Upper lobe of left lung (tissue), 6 donors: ENCODE results near the gene BCKDK. TPM values are rescaled to one million over a fixed set of nuclear protein-coding genes. Genes with fewer than 3 reads are reported as not detected.

Experiments used
- ATAC-seq, 2 donors: fragments of 200-7000 bp; cut with Tn5 transposase; one replicate each; pipeline ENCODE4 v1.9.1; 2022; ENCODE audit warnings: mild to moderate bottlenecking in 2 of 2, moderate library complexity in 2 of 2; ENCODE audit not compliant: low FRiP score in 2 of 2
- DNase-seq, 2 donors: peaks; one replicate each; pipeline ENCODE4 v3.0.0-alpha.2; 2019 to 2020
- H3K27ac ChIP-seq, 4 donors: fragments of 200-600 bp; sonication (generic); one replicate each; pipeline ENCODE4 v1.5.1; 2016 to 2019
- H3K27me3 ChIP-seq, 4 donors: fragments of 200-600 bp; sonication (generic); one replicate each; pipeline ENCODE4 v1.5.1; 2017 to 2019
- H3K36me3 ChIP-seq, 4 donors: fragments of 200-600 bp; sonication (generic); one replicate each; pipeline ENCODE4 v1.5.1; 2016 to 2019
- H3K4me1 ChIP-seq, 4 donors: fragments of 200-600 bp; sonication (generic); one replicate each; pipeline ENCODE4 v1.5.1; 2018 to 2019
- H3K4me3 ChIP-seq, 4 donors: fragments of 200-600 bp; sonication (generic); one replicate each; pipeline ENCODE4 v1.5.1; 2017 to 2019; ENCODE audit warnings: mild to moderate bottlenecking in 2 of 4, moderate library complexity in 1 of 4
- H3K9me3 ChIP-seq, 4 donors: fragments of 200-600 bp; sonication (generic); one replicate each; pipeline ENCODE4 v1.5.1; 2018 to 2019
- CTCF ChIP-seq, 6 experiments: fragments of 450-650 bp in 4 of 6; fragments of 200-600 bp in 2 of 6; sonication (generic) in 2 of 6; IDR thresholded peaks; one replicate each; pipeline ENCODE4 v1.5.1; 2016 to 2019; ENCODE audit warnings: antibody characterized with exemption in 6 of 6
- EP300 ChIP-seq, 4 donors: sonication (generic); formaldehyde crosslinking; IDR thresholded peaks; one replicate each; pipeline ENCODE4 v1.5.1; 2017; ENCODE audit warnings: antibody characterized with exemption in 4 of 4, control low read depth in 2 of 4
- POLR2A ChIP-seq, 4 donors: fragments of 450-650 bp; IDR thresholded peaks; one replicate each; pipeline ENCODE4 v1.5.1; 2016 to 2017; ENCODE audit warnings: antibody characterized with exemption in 4 of 4, mild to moderate bottlenecking in 2 of 4
- POLR2AphosphoS5 ChIP-seq, 2 donors: sonication (generic); formaldehyde crosslinking; IDR thresholded peaks; one replicate each; pipeline ENCODE4 v1.5.1; 2017; ENCODE audit warnings: antibody characterized with exemption in 2 of 2
- WGBS, 2 donors: methylation state at CpG; one replicate each; pipeline ENCODE4 v1.1.5; 2017 to 2018; 5-methylcytosine and 5-hydroxymethylcytosine counted together
- total RNA-seq, 6 donors: library from RNA; depleted of rRNA in 4 of 6; stranded (reverse); fragments of >200 nt in 4 of 6; gene quantifications; one replicate each; pipeline versions ENCODE4 v1.1.0 to v1.2.1, GENCODE V29; 2016 to 2021
- donor health status: DM: no; HTN: no; CAD: no; lungs with moderate emphysema.
- donor health status: DM: no; HTN: yes; CAD: no; lungs with severe emphysema.

The BCKDK gene
- total RNA-seq, 6 donors from 2014 or later = 23.2 to 64.4 (median 39.3) TPM

- no peak for TF ChIP-seq EP300 (IDR thresholded peaks at IDR 0.05)
- H3K27ac ChIP-seq = no peak overlapping the region
- no peaks in the 10 kb centered on the region for H3K27me3 ChIP-seq
- H3K9me3 ChIP-seq = no peaks in the 10 kb centered on the region
- H3K4me1 ChIP-seq = peaks cover 22 to 52% (median 29%) of the 10 kb centered on the region in 4 donors
- ATAC-seq (no peak), DNase-seq (no peak)
- peaks cover 37 to 60% (median 58%) of the 10 kb centered on the region in 4 donors for H3K36me3 ChIP-seq
- 95 to 98% methylated on average over 13 of the region's 13 CpGs for WGBS, 2 donors
- H3K4me3 ChIP-seq = no peak overlapping the region
These were observed 31.2 kb upstream of the BCKDK start for GRCh38 chr16:31077024-31077423.

GRCh38 chr16:31077592-31078396, 30.4 kb upstream of the BCKDK start:
- Histone ChIP-seq H3K36me3 (peaks cover 37 to 68% (median 60%) of the 10 kb centered on the region in 4 donors), H3K27ac (no peak overlapping the region), H3K27me3 (no peaks in the 10 kb centered on the region), H3K9me3 (no peaks in the 10 kb centered on the region), H3K4me1 (peaks cover 17 to 46% (median 23%) of the 10 kb centered on the region in 4 donors), H3K4me3 (no peak overlapping the region)
- WGBS, 2 donors = 91 to 94% methylated on average over 11 to 14 of the region's 30 CpGs
- ATAC-seq = no peak
- TF ChIP-seq POLR2AphosphoS5 (IDR thresholded peaks at IDR 0.05) (no peak), EP300 (IDR thresholded peaks at IDR 0.05) (no peak), POLR2A (IDR thresholded peaks at IDR 0.05) (no peak), CTCF (IDR thresholded peaks at IDR 0.05) (no peak)
- DNase-seq = no peak

GRCh38 chr16:31078597-31079341, 29.4 kb upstream of the BCKDK start:
- peaks cover 17 to 48% (median 26%) of the 10 kb centered on the region in 4 donors for H3K4me1 ChIP-seq
- H3K4me3 ChIP-seq = no peak overlapping the region
- no peaks in the 10 kb centered on the region for H3K9me3 ChIP-seq
- H3K27me3 ChIP-seq = no peaks in the 10 kb centered on the region
- H3K27ac ChIP-seq = no peak overlapping the region
- ATAC-seq (no peak), DNase-seq (no peak)
- WGBS, 2 donors = 88 to 90% methylated on average over 8 to 15 of the region's 15 CpGs
- TF ChIP-seq POLR2AphosphoS5 (IDR thresholded peaks at IDR 0.05) (no peak), EP300 (IDR thresholded peaks at IDR 0.05) (no peak), CTCF (IDR thresholded peaks at IDR 0.05) (no peak), POLR2A (IDR thresholded peaks at IDR 0.05) (no peak)
- peaks cover 37 to 78% (median 62%) of the 10 kb centered on the region in 4 donors for H3K36me3 ChIP-seq

- H3K27me3 ChIP-seq = no peaks in the 10 kb centered on the region
- H3K4me3 ChIP-seq = no peak overlapping the region
- H3K9me3 ChIP-seq = no peaks in the 10 kb centered on the region
- ATAC-seq = no peak
- no peak for TF ChIP-seq EP300 (IDR thresholded peaks at IDR 0.05)
- TF ChIP-seq POLR2AphosphoS5 (IDR thresholded peaks at IDR 0.05) = no peak
- TF ChIP-seq CTCF (IDR thresholded peaks at IDR 0.05) = no peak
- no peak overlapping the region for H3K27ac ChIP-seq
- no peak for DNase-seq
- H3K36me3 ChIP-seq = peaks cover 37 to 84% (median 64%) of the 10 kb centered on the region in 4 donors
- WGBS, 2 donors = 73 to 77% methylated on average over 6 to 13 of the region's 13 CpGs
- H3K4me1 ChIP-seq = peaks cover 17 to 53% (median 29%) of the 10 kb centered on the region in 4 donors
These were observed 28.7 kb upstream of the BCKDK start for GRCh38 chr16:31079342-31079944.

- TF ChIP-seq POLR2A (IDR thresholded peaks at IDR 0.05) = no peak
- TF ChIP-seq EP300 (IDR thresholded peaks at IDR 0.05) = no peak
- no peak for TF ChIP-seq POLR2AphosphoS5 (IDR thresholded peaks at IDR 0.05)
- TF ChIP-seq CTCF (IDR thresholded peaks at IDR 0.05) = no peak
- Histone ChIP-seq H3K27me3 (no peaks in the 10 kb centered on the region), H3K36me3 (peaks cover 37 to 90% (median 67%) of the 10 kb centered on the region in 4 donors), H3K4me1 (peaks cover 14 to 52% (median 25%) of the 10 kb centered on the region in 4 donors), H3K9me3 (no peaks in the 10 kb centered on the region), H3K27ac (no peak overlapping the region), H3K4me3 (no peak overlapping the region)
- 92 to 96% methylated on average over 7 to 38 of the region's 40 CpGs for WGBS, 2 donors
- ATAC-seq (no peak), DNase-seq (no peak)
These were observed 28.1 kb upstream of the BCKDK start for GRCh38 chr16:31080035-31080629.
